Common myeloid progenitor, CD34-positive (primary cell): Measurements from ENCODE around the gene ITGA3.
"Not testable (repeated sequence)": the region's sequence is repeated elsewhere in the genome, so short reads cannot be mapped to it uniquely, and the experiment has no call there.

Experiments
- CTCF ChIA-PET: fragments of 350-600 bp; sonication (Branson Sonifier 250); formaldehyde crosslinking; loops from one replicate; lab custom pipeline; 2021; ENCODE audit warnings: antibody characterized with exemption; lab: Charles Lee
- POLR2A ChIA-PET: fragments of 350-600 bp; sonication (Branson Sonifier 250); formaldehyde crosslinking; loops from one replicate; lab custom pipeline; 2021; ENCODE audit warnings: antibody characterized with exemption; lab: Charles Lee
- DNase-seq, 3 donors: peaks; one replicate each; pipeline versions ENCODE4 v3.0.0 to v3.0.0-alpha.2; 2013
- H3K27ac ChIP-seq, 2 experiments: 1 replicate in 1 of 2; 2 replicates in 1 of 2; pipeline ENCODE4 v1.7.0; 2013; ENCODE audit warnings: inconsistent platforms in 2 of 2, low read length in 2 of 2, mild to moderate bottlenecking in 2 of 2, low read depth in 1 of 2, moderate library complexity in 1 of 2; ENCODE audit not compliant: severe bottlenecking in 2 of 2, insufficient read depth in 1 of 2, poor library complexity in 1 of 2
- H3K27me3 ChIP-seq, 5 experiments: replicated peaks in 2 of 5; 1 replicate in 3 of 5; 2 replicates in 2 of 5; pipeline versions ENCODE4 v1.6.1 to v1.7.0; 2013; ENCODE audit warnings: low read length in 4 of 5, mild to moderate bottlenecking in 2 of 5, moderate library complexity in 2 of 5, inconsistent platforms in 1 of 5; ENCODE audit not compliant: insufficient read depth in 5 of 5, control insufficient read depth in 4 of 5
- H3K36me3 ChIP-seq, 4 experiments: 1 replicate in 2 of 4; 2 replicates in 2 of 4; pipeline versions ENCODE4 v1.6.1 to v1.7.0; 2013; ENCODE audit warnings: low read length in 3 of 4, control low read depth in 1 of 4, mild to moderate bottlenecking in 1 of 4; ENCODE audit not compliant: control insufficient read depth in 4 of 4, insufficient read depth in 4 of 4
- H3K4me1 ChIP-seq, 4 experiments: 1 replicate in 3 of 4; 2 replicates in 1 of 4; pipeline versions ENCODE4 v1.6.1 to v1.7.1; 2013; ENCODE audit warnings: low read length in 3 of 4, mild to moderate bottlenecking in 3 of 4, control low read depth in 1 of 4, inconsistent platforms in 1 of 4, moderate library complexity in 1 of 4; ENCODE audit not compliant: control insufficient read depth in 4 of 4, insufficient read depth in 4 of 4; ENCODE audit errors: control extremely low read depth in 1 of 4
- H3K4me3 ChIP-seq, 7 experiments: 1 replicate in 4 of 7; 2 replicates in 3 of 7; pipeline versions ENCODE4 v1.5.1 to v1.7.0; 2013; ENCODE audit warnings: mild to moderate bottlenecking in 7 of 7, low read length in 6 of 7, moderate library complexity in 6 of 7, inconsistent platforms in 2 of 7, low read depth in 2 of 7, control low read depth in 1 of 7; ENCODE audit not compliant: insufficient read depth in 4 of 7, control insufficient read depth in 1 of 7; ENCODE audit errors: extremely low read depth in 1 of 7
- H3K9me3 ChIP-seq, 5 experiments: 1 replicate in 4 of 5; 2 replicates in 1 of 5; pipeline versions ENCODE4 v1.6.1 to v1.7.1; 2013; ENCODE audit warnings: low read length in 4 of 5, mild to moderate bottlenecking in 2 of 5, inconsistent platforms in 1 of 5, low read depth in 1 of 5, moderate library complexity in 1 of 5; ENCODE audit not compliant: control insufficient read depth in 4 of 5, insufficient read depth in 2 of 5; ENCODE audit errors: control extremely low read depth in 1 of 5
- WGBS: methylation state at CpG from one replicate; pipeline ENCODE4 v1.1.5; 2013; ENCODE audit not compliant: insufficient coverage; 5-methylcytosine and 5-hydroxymethylcytosine counted together

Gene ITGA3

GRCh38 chr17:50040496-50040895, 15.4 kb upstream of the ITGA3 start:
- H3K4me1 ChIP-seq, H3K4me3 ChIP-seq, H3K9me3 ChIP-seq, H3K36me3 ChIP-seq, H3K27me3 ChIP-seq, DNase-seq, H3K27ac ChIP-seq: not testable (repeated sequence)
- WGBS = 89% methylated on average over 2 of the region's 5 CpGs
- CTCF ChIA-PET = interaction anchor here (1.0 to 2.3 kb wide), 2 partner anchors 10 to 14 kb away, joined by 4 to 7 read pairs; no protein-coding TSS in a partner anchor
- POLR2A ChIA-PET = interaction anchor here (0.6 kb wide), 1 partner anchor 118 kb away, joined by 4 read pairs; no protein-coding TSS in a partner anchor

- 100% methylated on average over 2 of the region's 5 CpGs for WGBS
- POLR2A ChIA-PET = no interaction called here
- no peaks in the 10 kb centered on the region for H3K27me3 ChIP-seq
- no peak overlapping the region for H3K27ac ChIP-seq
- no peaks in the 10 kb centered on the region for H3K36me3 ChIP-seq
- DNase-seq = no peak
- no peak overlapping the region for H3K4me3 ChIP-seq
- H3K4me1 ChIP-seq = peaks cover 0 to under 1% (median under 1%) of the 10 kb centered on the region in 4 experiments
- H3K9me3 ChIP-seq = no peaks in the 10 kb centered on the region
- CTCF ChIA-PET = no interaction called here
These were observed 13.7 kb upstream of the ITGA3 start for GRCh38 chr17:50042211-50042610.

DNA sequence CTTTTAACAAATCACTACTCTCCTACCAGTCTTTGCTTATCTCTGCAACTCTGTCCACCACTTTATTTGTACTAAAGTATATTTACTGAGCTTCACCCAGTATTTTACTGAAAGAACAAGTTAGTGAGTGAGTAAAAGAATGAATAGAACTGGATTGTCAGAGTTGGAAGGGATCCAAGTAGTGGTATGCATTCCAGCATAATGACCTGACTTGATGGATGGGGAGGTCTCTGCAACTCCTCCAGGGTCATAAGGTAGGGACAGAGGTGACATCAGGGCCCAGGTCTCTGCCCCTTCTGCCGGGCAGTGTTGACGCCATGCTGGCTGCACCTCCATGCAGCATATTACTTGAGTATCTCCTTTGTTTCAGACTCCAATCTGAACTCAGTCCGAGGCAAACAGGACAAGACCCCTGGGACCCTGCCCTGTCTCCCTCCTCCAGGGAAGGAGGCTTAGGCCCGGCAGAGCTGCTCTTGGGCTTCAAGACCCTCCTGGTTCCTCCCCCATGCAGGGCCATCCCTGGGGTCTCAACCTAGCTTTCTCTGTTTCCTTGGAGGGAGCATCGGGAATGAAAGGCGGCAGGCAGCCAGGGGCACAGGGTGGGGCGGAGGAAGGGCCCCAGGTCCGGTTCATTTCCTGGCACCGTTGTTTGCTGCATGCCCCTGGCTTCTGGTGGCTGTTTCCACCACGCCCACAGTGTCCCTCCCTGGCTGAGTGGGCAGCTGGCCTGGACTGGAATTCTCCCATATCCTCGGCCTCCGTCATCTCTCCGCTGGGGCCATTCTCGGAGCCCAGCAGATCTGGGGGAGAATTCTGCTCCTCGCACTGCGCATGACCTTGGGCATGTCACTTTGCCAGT, 12.4 kb upstream of the ITGA3 start:
- WGBS = 84% methylated on average over 14 of the region's 16 CpGs
- ChIA-PET CTCF (interaction anchor here (0.9 to 1.8 kb wide), 3 partner anchors 12 to 18 kb away, joined by 3 to 4 read pairs (median 3); no protein-coding TSS in a partner anchor), POLR2A (no interaction called here)
- H3K36me3 ChIP-seq = no peaks in the 10 kb centered on the region
- DNase-seq = no peak
- no peaks in the 10 kb centered on the region for H3K9me3 ChIP-seq
- no peak overlapping the region for H3K27ac ChIP-seq
- no peak overlapping the region for H3K4me3 ChIP-seq
- peaks cover 0 to 8% (median 4%) of the 10 kb centered on the region in 4 experiments for H3K4me1 ChIP-seq
- no peaks in the 10 kb centered on the region for H3K27me3 ChIP-seq

GRCh38 chr17:50044483-50044882, 11.4 kb upstream of the ITGA3 start:
- DNase-seq = no peak
- Histone ChIP-seq H3K9me3 (no peaks in the 10 kb centered on the region), H3K4me1 (peaks cover 0 to 9% (median 5%) of the 10 kb centered on the region in 4 experiments), H3K4me3 (no peak overlapping the region), H3K27me3 (no peaks in the 10 kb centered on the region), H3K36me3 (no peaks in the 10 kb centered on the region), H3K27ac (no peak overlapping the region)
- 100% methylated on average over 2 of the region's 5 CpGs for WGBS
- ChIA-PET CTCF (interaction anchor here (0.9 to 1.8 kb wide), 3 partner anchors 13 to 48 kb away, joined by 3 to 4 read pairs (median 4); no protein-coding TSS in a partner anchor), POLR2A (no interaction called here)

DNA sequence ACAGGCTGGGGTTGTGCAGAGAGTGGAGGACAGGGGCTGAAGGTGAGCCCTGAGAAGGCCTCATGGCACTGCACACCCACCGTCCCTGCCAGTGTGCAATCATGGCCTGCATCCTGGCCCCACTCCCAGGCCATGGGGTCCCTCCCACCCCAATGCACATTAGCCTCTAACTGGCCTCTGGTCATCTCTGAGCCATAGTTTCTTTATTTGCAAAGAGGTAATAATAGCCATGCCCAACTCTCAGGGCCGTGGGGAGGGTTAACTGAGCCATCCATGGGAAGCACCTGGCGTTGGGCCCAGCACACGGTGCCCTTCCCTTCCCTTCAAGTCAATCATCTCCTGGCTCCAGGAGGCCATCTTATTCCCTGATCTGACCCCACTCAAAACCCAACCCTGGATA, 10.8 kb upstream of the ITGA3 start:
- Histone ChIP-seq H3K27me3 (no peaks in the 10 kb centered on the region), H3K27ac (no peak overlapping the region), H3K36me3 (no peaks in the 10 kb centered on the region), H3K4me1 (peaks cover 0 to 16% (median 7%) of the 10 kb centered on the region in 4 experiments), H3K4me3 (no peak overlapping the region), H3K9me3 (no peaks in the 10 kb centered on the region)
- WGBS = 79% methylated on average over 4 of the region's 4 CpGs
- ChIA-PET POLR2A (no interaction called here), CTCF (interaction anchor here (0.9 to 1.8 kb wide), 4 partner anchors 11 to 48 kb away, joined by 3 to 4 read pairs (median 4); partner anchors contain the start of gene ITGA3)
- DNase-seq = no peak

DNA sequence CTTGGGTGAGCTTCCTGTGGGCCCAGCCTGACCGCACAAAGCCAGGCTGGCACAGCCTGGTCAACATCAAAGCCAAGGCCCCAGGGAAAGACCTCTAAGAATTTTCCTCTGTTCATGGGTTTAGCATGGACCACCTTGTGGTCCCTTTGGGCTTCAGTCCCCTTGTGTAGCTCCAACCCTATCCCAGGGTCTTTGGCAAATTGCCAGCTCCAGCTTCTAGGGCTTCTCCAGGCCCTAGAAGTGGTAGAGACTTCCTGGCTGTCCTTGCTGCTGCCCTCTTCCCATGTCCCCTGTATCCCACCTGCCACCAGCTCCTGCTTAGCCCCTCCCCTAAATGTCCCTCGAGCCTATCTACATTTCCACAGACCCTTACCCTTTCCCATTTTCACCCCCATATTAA, 9.7 kb upstream of the ITGA3 start:
- H3K4me1 ChIP-seq = peaks cover 0 to 26% (median 13%) of the 10 kb centered on the region in 4 experiments
- H3K27me3 ChIP-seq = no peaks in the 10 kb centered on the region
- no peak overlapping the region for H3K4me3 ChIP-seq
- H3K36me3 ChIP-seq = no peaks in the 10 kb centered on the region
- DNase-seq = no peak
- ChIA-PET CTCF (interaction anchor here (0.7 to 1.3 kb wide), 4 partner anchors 10 to 57 kb away, joined by 3 to 5 read pairs (median 4); partner anchors contain the start of gene ITGA3), POLR2A (interaction anchor here (0.6 kb wide), 1 partner anchor 15 kb away, joined by 6 read pairs; no protein-coding TSS in a partner anchor)
- 89% methylated on average over 1 of the region's 2 CpGs for WGBS
- H3K9me3 ChIP-seq = no peaks in the 10 kb centered on the region
- no peak overlapping the region for H3K27ac ChIP-seq

DNA sequence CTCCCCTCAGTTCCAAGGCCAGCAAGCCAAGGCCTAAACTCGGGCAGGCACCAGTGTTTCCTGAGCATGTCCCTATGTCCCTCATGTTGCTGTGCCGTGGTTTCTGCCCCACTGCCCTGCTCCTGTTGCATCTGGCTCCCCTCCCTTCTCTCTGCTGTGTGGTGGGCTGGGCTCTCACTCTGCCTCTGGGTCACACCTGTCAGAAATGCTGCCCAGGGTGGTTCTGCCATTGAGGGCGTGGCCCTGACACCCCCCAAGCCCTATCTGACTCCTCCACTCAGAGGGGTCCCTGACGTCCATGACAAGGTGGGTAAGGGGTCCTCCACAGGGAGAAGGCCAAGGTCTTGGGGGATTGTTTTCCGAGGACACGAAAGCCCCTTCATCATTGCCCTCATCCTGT, 9.2 kb upstream of the ITGA3 start:
- Histone ChIP-seq H3K36me3 (no peaks in the 10 kb centered on the region), H3K27ac (no peak overlapping the region), H3K4me3 (no peak overlapping the region), H3K4me1 (peaks cover 0 to 31% (median 18%) of the 10 kb centered on the region in 4 experiments), H3K27me3 (no peaks in the 10 kb centered on the region), H3K9me3 (no peaks in the 10 kb centered on the region)
- DNase-seq = no peak
- 98% methylated on average over 4 of the region's 6 CpGs for WGBS
- ChIA-PET CTCF (interaction anchor here (0.7 to 1.2 kb wide), 3 partner anchors 14 to 57 kb away, joined by 3 to 5 read pairs (median 4); no protein-coding TSS in a partner anchor), POLR2A (no interaction called here)
